Measurements from ENCODE around the gene LRBA.

Gene LRBA

DNA sequence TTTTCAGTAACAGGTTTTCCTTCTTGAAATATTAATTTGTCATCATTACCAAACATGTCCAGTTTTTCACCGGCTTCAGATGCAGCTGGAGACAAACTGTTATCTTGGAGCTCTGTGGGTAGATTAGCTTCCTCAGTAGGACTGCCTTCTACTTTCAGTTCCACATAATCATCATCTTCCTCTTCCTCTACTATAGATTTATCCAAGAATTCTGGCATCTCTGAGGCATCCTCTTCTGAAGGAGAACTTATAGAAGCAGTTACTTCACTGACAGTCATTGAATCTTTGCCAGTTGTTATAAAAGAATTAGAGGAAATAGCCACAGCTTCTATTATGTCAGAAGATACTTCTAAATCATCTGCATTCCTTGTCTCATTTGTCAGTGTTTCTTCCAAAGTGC, 162.9 kb downstream of the LRBA start:
- Histone ChIP-seq H4K20me1 (ENCODE audit: insufficient read depth, low read length) (no peaks in the 10 kb centered on the region), H3K27me3 (ENCODE audit: insufficient read depth, low read length, poor library complexity) (no peaks in the 10 kb centered on the region), H3K9me3 (ENCODE audit: insufficient read depth, low read length, severe bottlenecking) (no peaks in the 10 kb centered on the region), H3K4me2 (ENCODE audit: insufficient read depth, low read length) (no peak overlapping the region), H3K9ac (ENCODE audit: low read depth, low read length) (no peak overlapping the region), H3K27ac (ENCODE audit: low read length) (no peak overlapping the region), H3K79me2 (ENCODE audit: insufficient read depth, low read length) (no peaks in the 10 kb centered on the region), H3K4me1 (ENCODE audit: insufficient read depth, low read length) (no peaks in the 10 kb centered on the region), H2AFZ (ENCODE audit: low read depth, low read length) (no peak overlapping the region), H3K36me3 (ENCODE audit: insufficient read depth, low read length) (peaks cover 18% of the 10 kb centered on the region; the same call in 1 of the 2 replicates), H3K4me3 (ENCODE audit: low read depth in 1 of 2, low read length in 2 of 2) (no peak overlapping the region)
- ATAC-seq (ENCODE audit: insufficient read depth, low read depth) (no peak), DNase-seq (no peak)
- TF ChIP-seq, protein P1, sequence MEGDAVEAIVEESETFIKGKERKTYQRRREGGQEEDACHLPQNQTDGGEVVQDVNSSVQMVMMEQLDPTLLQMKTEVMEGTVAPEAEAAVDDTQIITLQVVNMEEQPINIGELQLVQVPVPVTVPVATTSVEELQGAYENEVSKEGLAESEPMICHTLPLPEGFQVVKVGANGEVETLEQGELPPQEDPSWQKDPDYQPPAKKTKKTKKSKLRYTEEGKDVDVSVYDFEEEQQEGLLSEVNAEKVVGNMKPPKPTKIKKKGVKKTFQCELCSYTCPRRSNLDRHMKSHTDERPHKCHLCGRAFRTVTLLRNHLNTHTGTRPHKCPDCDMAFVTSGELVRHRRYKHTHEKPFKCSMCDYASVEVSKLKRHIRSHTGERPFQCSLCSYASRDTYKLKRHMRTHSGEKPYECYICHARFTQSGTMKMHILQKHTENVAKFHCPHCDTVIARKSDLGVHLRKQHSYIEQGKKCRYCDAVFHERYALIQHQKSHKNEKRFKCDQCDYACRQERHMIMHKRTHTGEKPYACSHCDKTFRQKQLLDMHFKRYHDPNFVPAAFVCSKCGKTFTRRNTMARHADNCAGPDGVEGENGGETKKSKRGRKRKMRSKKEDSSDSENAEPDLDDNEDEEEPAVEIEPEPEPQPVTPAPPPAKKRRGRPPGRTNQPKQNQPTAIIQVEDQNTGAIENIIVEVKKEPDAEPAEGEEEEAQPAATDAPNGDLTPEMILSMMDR (IDR thresholded peaks at IDR 0.05; ENCODE audit: borderline replicate concordance, extremely low read depth, low read length, poor library complexity, severe bottlenecking) = no peak
- no peak for TF ChIP-seq EZH2 (IDR thresholded peaks at IDR 0.05; ENCODE audit: borderline replicate concordance, low read depth, low read length, severe bottlenecking)

DNA sequence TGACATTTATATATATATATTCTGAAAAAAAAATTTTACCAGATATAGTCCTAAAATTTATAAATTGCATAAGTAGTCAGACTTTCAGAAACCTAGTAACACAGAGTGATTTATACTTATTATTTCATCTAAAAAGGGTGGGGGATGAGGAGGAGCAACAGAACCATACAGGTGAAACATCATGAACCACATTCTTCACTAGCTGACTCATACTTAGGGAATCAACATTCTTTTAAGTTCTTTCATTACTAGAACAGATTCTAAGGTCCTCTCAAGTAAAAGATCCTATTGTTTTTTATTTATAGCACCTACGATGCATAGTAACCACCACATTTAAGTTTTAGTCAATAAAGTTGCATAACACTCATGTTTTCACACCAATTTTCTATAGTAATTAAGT, 166.1 kb downstream of the LRBA start:
- DNase-seq (no peak), ATAC-seq (ENCODE audit: insufficient read depth, low read depth) (no peak)
- H3K4me2 ChIP-seq (ENCODE audit: insufficient read depth, low read length) = no peak overlapping the region
- peaks cover 18% of the 10 kb centered on the region; the same call in 1 of the 2 replicates for H3K36me3 ChIP-seq (ENCODE audit: insufficient read depth, low read length)
- no peaks in the 10 kb centered on the region for H3K4me1 ChIP-seq (ENCODE audit: insufficient read depth, low read length)
- H4K20me1 ChIP-seq (ENCODE audit: insufficient read depth, low read length) = no peaks in the 10 kb centered on the region
- no peak overlapping the region for H3K4me3 ChIP-seq (ENCODE audit: low read depth in 1 of 2, low read length in 2 of 2)
- no peaks in the 10 kb centered on the region for H3K9me3 ChIP-seq (ENCODE audit: insufficient read depth, low read length, severe bottlenecking)
- no peak overlapping the region for H3K9ac ChIP-seq (ENCODE audit: low read depth, low read length)
- no peaks in the 10 kb centered on the region for H3K79me2 ChIP-seq (ENCODE audit: insufficient read depth, low read length)
- H3K27ac ChIP-seq (ENCODE audit: low read length) = no peak overlapping the region
- TF ChIP-seq, protein P1 (IDR thresholded peaks at IDR 0.05; ENCODE audit: borderline replicate concordance, extremely low read depth, low read length, poor library complexity, severe bottlenecking) = no peak
- no peak for TF ChIP-seq EZH2 (IDR thresholded peaks at IDR 0.05; ENCODE audit: borderline replicate concordance, low read depth, low read length, severe bottlenecking)
- no peaks in the 10 kb centered on the region for H3K27me3 ChIP-seq (ENCODE audit: insufficient read depth, low read length, poor library complexity)
- H2AFZ ChIP-seq (ENCODE audit: low read depth, low read length) = no peak overlapping the region

DNA sequence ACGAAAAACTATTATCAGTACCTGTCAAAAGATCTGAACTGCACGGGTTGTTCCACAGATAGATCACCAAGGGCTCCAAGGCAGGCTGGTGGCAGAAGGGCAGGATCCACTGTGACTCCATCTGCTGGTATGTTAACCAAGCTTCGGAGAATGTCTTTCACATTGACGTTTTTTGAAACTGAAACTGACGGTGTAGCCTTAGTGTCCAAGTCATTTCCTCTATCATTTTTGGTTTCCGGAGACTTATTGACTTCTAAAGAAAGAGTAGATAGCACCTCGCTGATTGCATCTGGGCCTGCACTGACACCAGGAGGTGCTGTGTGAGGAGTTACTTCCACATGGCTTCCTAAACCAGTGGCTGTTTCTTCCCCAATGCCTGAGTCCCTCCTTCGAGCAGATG, 186.9 kb downstream of the LRBA start:
- H3K27me3 ChIP-seq (ENCODE audit: insufficient read depth, low read length, poor library complexity) = no peaks in the 10 kb centered on the region
- no peaks in the 10 kb centered on the region for H3K9me3 ChIP-seq (ENCODE audit: insufficient read depth, low read length, severe bottlenecking)
- peaks cover 8% of the 10 kb centered on the region for H3K36me3 ChIP-seq (ENCODE audit: insufficient read depth, low read length)
- no peak overlapping the region for H3K27ac ChIP-seq (ENCODE audit: low read length)
- H3K4me3 ChIP-seq (ENCODE audit: low read depth in 1 of 2, low read length in 2 of 2) = no peak overlapping the region
- DNase-seq (no peak), ATAC-seq (ENCODE audit: insufficient read depth, low read depth) (no peak)
- no peak for TF ChIP-seq EZH2 (IDR thresholded peaks at IDR 0.05; ENCODE audit: borderline replicate concordance, low read depth, low read length, severe bottlenecking)
- TF ChIP-seq, protein P1 (IDR thresholded peaks at IDR 0.05; ENCODE audit: borderline replicate concordance, extremely low read depth, low read length, poor library complexity, severe bottlenecking) = peak; percentile 2
- no peak overlapping the region for H3K9ac ChIP-seq (ENCODE audit: low read depth, low read length)
- H4K20me1 ChIP-seq (ENCODE audit: insufficient read depth, low read length) = no peaks in the 10 kb centered on the region
- H2AFZ ChIP-seq (ENCODE audit: low read depth, low read length) = no peak overlapping the region
- no peak overlapping the region for H3K4me2 ChIP-seq (ENCODE audit: insufficient read depth, low read length)
- no peaks in the 10 kb centered on the region for H3K4me1 ChIP-seq (ENCODE audit: insufficient read depth, low read length)
- no peaks in the 10 kb centered on the region for H3K79me2 ChIP-seq (ENCODE audit: insufficient read depth, low read length)

DNA sequence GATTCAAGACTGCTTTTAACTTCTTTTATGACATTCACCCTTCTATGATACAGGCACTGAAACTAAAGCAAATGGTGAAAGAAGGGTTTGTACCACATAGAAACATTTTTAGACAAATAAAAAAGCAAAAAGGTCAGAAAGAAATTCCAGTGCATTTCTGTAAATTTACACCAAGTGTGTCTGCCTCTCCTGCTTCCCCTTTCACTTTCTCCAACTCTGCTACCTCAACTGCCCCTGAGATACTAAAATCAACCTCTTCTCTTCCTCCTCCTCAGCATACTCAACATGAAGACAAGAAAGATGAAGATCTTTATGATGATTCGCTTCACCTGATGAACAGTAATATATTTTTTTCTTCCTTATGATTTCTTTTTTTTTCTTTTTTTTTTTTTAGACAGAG, 187.9 kb downstream of the LRBA start:
- Histone ChIP-seq H3K27me3 (ENCODE audit: insufficient read depth, low read length, poor library complexity) (no peaks in the 10 kb centered on the region), H3K79me2 (ENCODE audit: insufficient read depth, low read length) (no peaks in the 10 kb centered on the region), H3K9me3 (ENCODE audit: insufficient read depth, low read length, severe bottlenecking) (no peaks in the 10 kb centered on the region), H3K4me3 (ENCODE audit: low read depth in 1 of 2, low read length in 2 of 2) (no peak overlapping the region), H3K36me3 (ENCODE audit: insufficient read depth, low read length) (peaks cover 8% of the 10 kb centered on the region), H2AFZ (ENCODE audit: low read depth, low read length) (no peak overlapping the region), H3K9ac (ENCODE audit: low read depth, low read length) (no peak overlapping the region), H3K27ac (ENCODE audit: low read length) (no peak overlapping the region), H3K4me2 (ENCODE audit: insufficient read depth, low read length) (no peak overlapping the region), H3K4me1 (ENCODE audit: insufficient read depth, low read length) (no peaks in the 10 kb centered on the region), H4K20me1 (ENCODE audit: insufficient read depth, low read length) (no peaks in the 10 kb centered on the region)
- TF ChIP-seq, protein P1 (IDR thresholded peaks at IDR 0.05; ENCODE audit: borderline replicate concordance, extremely low read depth, low read length, poor library complexity, severe bottlenecking) = no peak
- no peak for TF ChIP-seq EZH2 (IDR thresholded peaks at IDR 0.05; ENCODE audit: borderline replicate concordance, low read depth, low read length, severe bottlenecking)
- DNase-seq = no peak
- no peak for ATAC-seq (ENCODE audit: insufficient read depth, low read depth)
